Lower lobe of right lung (tissue), 2 donors: Measurements from ENCODE around the gene WASF3. TPM values are rescaled to one million over a fixed set of nuclear protein-coding genes. Genes with fewer than 3 reads are reported as not detected.
A peak's percentile ranks its signal among the peaks of the same experiment; 100 is the strongest.

ENCODE experiments used
- ATAC-seq, 2 donors: fragments of 200-7000 bp; cut with Tn5 transposase; one replicate each; pipeline ENCODE4 v1.9.1; 2020 to 2022; ENCODE audit warnings: mild to moderate bottlenecking in 2 of 2, moderate library complexity in 2 of 2
- DNase-seq: peaks from one replicate; pipeline ENCODE4 v3.0.0-alpha.2; 2020
- H3K27ac ChIP-seq: fragments of 200-600 bp; one replicate; pipeline ENCODE4 v1.8.0; 2022
- H3K27me3 ChIP-seq: fragments of 200-600 bp; one replicate; pipeline ENCODE4 v1.8.0; 2022; ENCODE audit warnings: low read depth
- H3K36me3 ChIP-seq: fragments of 200-600 bp; one replicate; pipeline ENCODE4 v1.8.0; 2022; ENCODE audit warnings: mild to moderate bottlenecking
- H3K4me1 ChIP-seq: fragments of 200-600 bp; one replicate; pipeline ENCODE4 v1.8.0; 2022
- H3K4me3 ChIP-seq: fragments of 200-600 bp; one replicate; pipeline ENCODE4 v1.8.0; 2022; ENCODE audit warnings: mild to moderate bottlenecking
- H3K9me3 ChIP-seq: fragments of 200-600 bp; one replicate; pipeline ENCODE4 v1.8.0; 2022
- intact Hi-C: fragments of 100-400 bp; cut with DNase I; formaldehyde crosslinking; loops from one replicate; pipeline ENCODE4 v1.11.0; 2022
- total RNA-seq: library from RNA; stranded (reverse); fragmentation: NEBNext Ultra II Directional; extraction: Animal tissue kit (Norgen Biotek cat#: 25700); gene quantifications from one replicate; pipeline ENCODE4 v1.2.1, GENCODE V29; 2021
- TF ChIP-seq, protein P1 (sequence below): fragments of 200-600 bp; IDR thresholded peaks from one replicate; pipeline ENCODE4 v1.8.0; 2022; ENCODE audit warnings: antibody characterized with exemption, mild to moderate bottlenecking
- donor health status: DM: no; HTN: yes; CAD: no; lungs with severe emphysema.

The WASF3 gene
- total RNA-seq, 1 donor from 2014 or later = 15.4 TPM

DNA sequence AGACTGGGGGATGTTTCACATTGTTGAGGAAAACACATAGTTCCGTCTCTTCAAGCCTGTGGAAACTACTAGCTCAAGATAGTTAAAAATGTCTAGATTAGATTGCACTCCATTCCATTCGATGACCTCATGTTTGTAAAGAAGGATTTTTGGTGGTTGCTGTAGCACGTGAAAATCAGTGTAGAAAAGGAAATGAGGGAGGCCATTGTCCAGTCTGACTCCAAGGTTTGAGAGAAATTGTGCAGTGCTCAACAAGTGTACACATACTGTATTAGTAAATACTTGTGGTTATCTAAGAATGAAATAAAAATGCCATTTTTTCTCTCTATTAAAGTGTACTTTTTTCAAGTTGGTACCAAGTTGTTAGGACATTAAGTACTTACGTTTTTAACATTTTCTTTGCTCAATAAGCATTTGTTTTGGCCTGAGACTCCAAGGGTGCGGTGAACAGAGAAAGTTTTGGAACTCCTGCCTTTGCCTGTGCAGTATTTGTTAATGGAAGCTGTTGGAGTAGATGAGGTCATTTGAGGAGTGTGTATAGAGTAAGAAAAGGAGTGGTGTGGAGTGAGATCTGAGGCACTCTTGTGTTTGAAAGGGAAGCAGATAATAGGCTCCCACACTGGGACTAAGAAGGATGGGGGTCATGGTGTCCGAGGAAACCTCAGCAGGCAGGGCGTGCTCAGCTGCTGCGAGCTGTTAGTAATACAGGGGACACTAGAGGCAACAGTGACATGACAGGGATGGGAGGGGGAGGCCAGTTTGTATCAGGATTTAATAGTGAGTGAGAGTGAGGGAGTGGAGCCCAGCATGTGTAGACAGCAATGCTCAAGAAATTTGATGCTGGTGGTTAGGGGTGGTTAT is 4.4 kb downstream of the WASF3 start:
- intact Hi-C loops = no loop called here
- peak; percentile 73 to 75 for ATAC-seq
- Histone ChIP-seq H3K9me3 (no peaks in the 10 kb centered on the region), H3K27me3 (peaks cover 3% of the 10 kb centered on the region), H3K4me3 (no peak overlapping the region), H3K27ac (peak overlapping the region; percentile 54), H3K4me1 (peaks cover 14% of the 10 kb centered on the region), H3K36me3 (no peaks in the 10 kb centered on the region)
- TF ChIP-seq, protein P1, sequence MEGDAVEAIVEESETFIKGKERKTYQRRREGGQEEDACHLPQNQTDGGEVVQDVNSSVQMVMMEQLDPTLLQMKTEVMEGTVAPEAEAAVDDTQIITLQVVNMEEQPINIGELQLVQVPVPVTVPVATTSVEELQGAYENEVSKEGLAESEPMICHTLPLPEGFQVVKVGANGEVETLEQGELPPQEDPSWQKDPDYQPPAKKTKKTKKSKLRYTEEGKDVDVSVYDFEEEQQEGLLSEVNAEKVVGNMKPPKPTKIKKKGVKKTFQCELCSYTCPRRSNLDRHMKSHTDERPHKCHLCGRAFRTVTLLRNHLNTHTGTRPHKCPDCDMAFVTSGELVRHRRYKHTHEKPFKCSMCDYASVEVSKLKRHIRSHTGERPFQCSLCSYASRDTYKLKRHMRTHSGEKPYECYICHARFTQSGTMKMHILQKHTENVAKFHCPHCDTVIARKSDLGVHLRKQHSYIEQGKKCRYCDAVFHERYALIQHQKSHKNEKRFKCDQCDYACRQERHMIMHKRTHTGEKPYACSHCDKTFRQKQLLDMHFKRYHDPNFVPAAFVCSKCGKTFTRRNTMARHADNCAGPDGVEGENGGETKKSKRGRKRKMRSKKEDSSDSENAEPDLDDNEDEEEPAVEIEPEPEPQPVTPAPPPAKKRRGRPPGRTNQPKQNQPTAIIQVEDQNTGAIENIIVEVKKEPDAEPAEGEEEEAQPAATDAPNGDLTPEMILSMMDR = no peak
- DNase-seq = no peak

DNA sequence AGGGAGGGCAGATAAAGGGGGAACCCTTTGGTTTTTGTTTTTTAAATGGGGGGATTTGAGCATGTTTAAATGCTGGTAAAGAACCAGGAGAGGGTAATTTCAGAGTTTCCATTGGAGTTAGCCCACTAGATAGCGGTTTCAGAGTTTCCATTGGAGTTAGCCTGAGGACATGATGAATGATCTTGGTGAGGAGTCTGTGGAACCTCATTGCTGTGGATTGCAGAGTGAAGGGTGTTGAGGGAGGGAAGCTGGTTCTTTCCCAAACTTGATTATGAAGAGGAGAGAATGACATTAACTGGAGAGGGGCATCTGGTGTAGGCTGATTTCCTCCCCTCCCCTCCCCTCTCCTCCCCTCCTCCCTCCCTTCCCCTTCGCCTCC is 5.0 kb downstream of the WASF3 start:
- ATAC-seq = no peak
- no peaks in the 10 kb centered on the region for H3K9me3 ChIP-seq
- H3K36me3 ChIP-seq = no peaks in the 10 kb centered on the region
- peaks cover 14% of the 10 kb centered on the region for H3K4me1 ChIP-seq
- H3K27me3 ChIP-seq = peaks cover 3% of the 10 kb centered on the region
- intact Hi-C loops = no loop called here
- TF ChIP-seq, protein P1 = no peak
- peak overlapping the region; percentile 54 for H3K27ac ChIP-seq
- no peak for DNase-seq
- H3K4me3 ChIP-seq = no peak overlapping the region

DNA sequence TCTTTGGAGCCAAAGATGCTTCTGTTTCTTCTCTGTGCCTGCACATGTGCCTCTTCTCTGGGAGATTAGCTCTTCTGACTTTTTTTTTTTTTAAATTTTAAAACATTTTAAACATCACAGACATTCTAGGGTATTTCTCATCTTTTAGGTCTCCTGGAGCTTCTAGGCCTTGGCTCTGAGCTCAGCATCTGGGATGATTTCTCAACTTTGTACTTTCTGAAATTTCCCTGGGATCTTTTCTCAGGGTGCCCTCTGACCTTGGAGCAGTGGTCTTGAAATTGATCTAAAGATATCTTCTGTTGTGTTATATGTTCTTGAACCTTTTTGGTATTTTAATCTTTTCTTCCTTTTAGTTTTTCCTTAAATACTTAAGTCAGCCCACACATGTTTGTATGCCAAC is 6.2 kb downstream of the WASF3 start:
- no peak overlapping the region for H3K27ac ChIP-seq
- ATAC-seq = no peak
- H3K9me3 ChIP-seq = no peaks in the 10 kb centered on the region

DNA sequence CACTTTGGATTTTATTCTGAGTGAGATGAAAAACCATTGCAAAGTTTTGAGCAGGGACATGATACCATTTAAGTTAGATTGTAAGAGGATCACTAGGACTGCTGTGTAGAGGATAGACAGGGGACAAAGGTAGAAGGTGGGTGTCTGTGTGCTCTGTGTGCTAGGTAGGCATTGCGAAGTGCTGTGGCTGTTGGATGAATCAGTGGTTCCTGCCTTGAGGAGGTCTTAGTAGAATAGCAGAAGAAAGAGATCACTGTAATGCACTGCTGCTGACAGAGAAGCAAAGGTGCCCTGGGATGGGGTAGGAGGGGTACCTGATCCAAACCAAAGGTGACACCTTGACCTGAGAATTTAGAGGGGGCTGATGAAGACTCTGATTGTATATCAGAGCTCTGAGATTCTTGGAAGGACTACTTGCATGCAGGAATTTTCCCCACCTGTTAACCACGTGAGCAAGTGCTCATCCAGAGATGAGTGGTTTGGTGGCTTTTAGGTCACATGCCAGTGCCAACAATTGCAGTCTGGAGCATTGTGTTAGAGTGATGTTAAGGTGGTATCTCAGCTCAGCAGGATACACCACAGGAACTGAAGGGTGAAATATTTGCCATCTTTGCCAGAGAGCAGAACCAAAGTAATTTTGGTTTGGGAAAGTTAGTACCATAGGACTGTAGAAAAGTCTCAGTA is 10.8 kb downstream of the WASF3 start:
- ATAC-seq (peak; percentile 75 to 86), DNase-seq (no peak)
- intact Hi-C loops = no loop called here
- Histone ChIP-seq H3K27ac (no peak overlapping the region), H3K9me3 (no peaks in the 10 kb centered on the region), H3K4me1 (peaks cover 4% of the 10 kb centered on the region), H3K36me3 (no peaks in the 10 kb centered on the region), H3K4me3 (no peak overlapping the region), H3K27me3 (no peaks in the 10 kb centered on the region)
- TF ChIP-seq, protein P1 = no peak

More for the DNA sequence above, 6.2 kb downstream of the WASF3 start:
- no peak overlapping the region for H3K4me3 ChIP-seq
- H3K4me1 ChIP-seq = peaks cover 14% of the 10 kb centered on the region
- intact Hi-C loops = no loop called here
- DNase-seq = no peak
- H3K27me3 ChIP-seq = no peaks in the 10 kb centered on the region
- no peaks in the 10 kb centered on the region for H3K36me3 ChIP-seq
- TF ChIP-seq, protein P1 = no peak

DNA sequence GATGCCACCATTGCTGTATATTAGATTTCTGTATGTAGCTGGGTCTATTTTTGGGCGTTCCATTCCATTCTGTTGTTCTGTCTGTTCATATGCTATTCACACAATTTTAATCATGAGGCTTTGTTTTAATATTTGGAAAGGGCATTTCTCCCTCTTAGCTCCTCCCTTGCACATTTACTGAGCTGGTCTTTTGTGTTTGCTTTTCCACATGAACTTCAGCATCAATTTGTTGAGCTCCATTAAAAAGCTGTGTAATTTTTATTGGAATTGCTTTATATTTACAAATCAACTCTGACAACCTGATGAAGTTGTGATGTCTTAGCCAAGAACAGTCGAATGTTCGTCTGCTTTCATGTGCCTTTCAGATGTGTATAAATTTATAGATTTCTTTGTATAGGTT is 14.0 kb downstream of the WASF3 start:
- H3K9me3 ChIP-seq = no peaks in the 10 kb centered on the region
- no peaks in the 10 kb centered on the region for H3K36me3 ChIP-seq
- H3K4me1 ChIP-seq = no peaks in the 10 kb centered on the region
- no peaks in the 10 kb centered on the region for H3K27me3 ChIP-seq
- H3K4me3 ChIP-seq = no peak overlapping the region
- TF ChIP-seq, protein P1 = no peak
- ATAC-seq (no peak), DNase-seq (no peak)
- intact Hi-C loops = no loop called here
- H3K27ac ChIP-seq = no peak overlapping the region
